Natural killer cell (primary cell): Measurements from ENCODE around the gene AKAP1. TPM values are rescaled to one million over a fixed set of nuclear protein-coding genes. Genes with fewer than 3 reads are reported as not detected.

Source experiments
- ATAC-seq, 3 donors: fragments of 150-1000 bp in 2 of 3; fragments of 200-7000 bp in 1 of 3; cut with Tn5 transposase; 1 replicate in 1 of 3; 2 replicates in 2 of 3; pipeline ENCODE4 v1.10.0; 2021; ENCODE audit warnings: mild to moderate bottlenecking in 2 of 3, moderate library complexity in 2 of 3
- DNase-seq, 2 donors: peaks; one replicate each; pipeline versions ENCODE4 v3.0.0 to v3.0.0-alpha.2; 2013 to 2021; ENCODE audit warnings: mixed read lengths in 1 of 2
- H3K27ac ChIP-seq: one replicate; pipeline ENCODE4 v1.5.1; 2013; ENCODE audit warnings: mild to moderate bottlenecking, low read length
- H3K27me3 ChIP-seq: one replicate; pipeline ENCODE4 v1.6.1; 2013; ENCODE audit warnings: low read length; ENCODE audit not compliant: control insufficient read depth, insufficient read depth
- H3K36me3 ChIP-seq: one replicate; pipeline ENCODE4 v1.6.1; 2013; ENCODE audit warnings: low read length; ENCODE audit not compliant: control insufficient read depth, insufficient read depth
- H3K4me1 ChIP-seq: one replicate; pipeline ENCODE4 v1.6.1; 2013; ENCODE audit warnings: low read length; ENCODE audit not compliant: control insufficient read depth, insufficient read depth
- H3K4me3 ChIP-seq: one replicate; pipeline ENCODE4 v1.5.1; 2013; ENCODE audit warnings: low read length
- H3K9me3 ChIP-seq: one replicate; pipeline ENCODE4 v1.6.1; 2013; ENCODE audit warnings: low read length; ENCODE audit not compliant: control insufficient read depth, insufficient read depth
- H3K27ac Mint-ChIP-seq, 2 donors: one replicate each; pipeline ENCODE4 v1.8.0; 2022; ENCODE audit warnings: mild to moderate bottlenecking in 2 of 2, mixed read lengths in 2 of 2, moderate library complexity in 1 of 2
- H3K27me3 Mint-ChIP-seq, 2 donors: one replicate each; pipeline ENCODE4 v1.8.0; 2022; ENCODE audit warnings: low read depth in 2 of 2, mixed read lengths in 2 of 2
- H3K36me3 Mint-ChIP-seq: one replicate; pipeline ENCODE4 v1.8.0; 2022; ENCODE audit warnings: mixed read lengths
- H3K4me1 Mint-ChIP-seq, 2 donors: one replicate each; pipeline ENCODE4 v1.8.0; 2022; ENCODE audit warnings: mixed read lengths in 2 of 2
- H3K4me3 Mint-ChIP-seq: one replicate; pipeline ENCODE4 v1.8.0; 2022; ENCODE audit warnings: mild to moderate bottlenecking, moderate library complexity, mixed read lengths
- H3K9me3 Mint-ChIP-seq, 2 donors: one replicate each; pipeline ENCODE4 v1.8.0; 2022; ENCODE audit warnings: mixed read lengths in 2 of 2
- WGBS: methylation state at CpG from one replicate; pipeline ENCODE4 v1.1.7; 2013; ENCODE audit warnings: missing lambda C conversion rate; ENCODE audit not compliant: insufficient coverage; 5-methylcytosine and 5-hydroxymethylcytosine counted together
- intact Hi-C: fragments of 100-400 bp; cut with micrococcal nuclease; formaldehyde crosslinking; loops from one replicate; pipeline ENCODE4 v1.14.2; 2022
- total RNA-seq, 4 donors: library from RNA; stranded (reverse); fragments of 120-200 nt in 1 of 4; gene quantifications; one replicate each; pipeline versions ENCODE4 v1.2.3 to v1.2.4, GENCODE V29; 2013 to 2022
- TF ChIP-seq, protein P1 (sequence below): fragments of 200-600 bp; IDR thresholded peaks from one replicate; pipeline ENCODE4 v1.8.0; 2022; ENCODE audit warnings: antibody characterized with exemption

AKAP1 gene
- total RNA-seq, 3 donors from 2014 or later (not counting 1 experiment from before 2014, with no cell fraction given): 9.8 to 15.8 (median 11.4) TPM

DNA sequence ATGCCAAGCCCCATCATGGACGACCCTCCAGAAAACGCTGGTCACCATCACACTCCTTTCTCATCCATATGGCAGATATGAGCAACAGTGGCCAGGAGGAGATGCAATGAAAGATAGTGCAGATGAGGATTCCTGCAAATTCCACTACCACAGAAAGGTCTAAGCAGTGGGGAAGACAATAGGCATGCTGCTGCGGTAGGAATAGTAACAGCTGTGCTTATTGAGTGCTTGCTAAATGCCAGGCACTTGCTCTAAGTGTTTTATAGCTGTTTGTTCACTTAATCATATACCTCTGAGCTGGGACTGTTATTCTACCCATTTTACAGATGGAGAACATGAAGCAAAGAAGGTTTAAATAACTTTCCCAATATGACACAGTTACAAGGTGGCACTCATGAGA is 46.6 kb upstream of the AKAP1 start:
- H3K27me3 Mint-ChIP-seq: peaks cover 27 to 67% of the 10 kb centered on the region in 2 donors
- H3K9me3 Mint-ChIP-seq: no peaks in the 10 kb centered on the region
- H3K27ac ChIP-seq: no peak overlapping the region
- no peak for DNase-seq
- ATAC-seq: no peak
- no peak overlapping the region for H3K4me3 Mint-ChIP-seq
- no peak overlapping the region for H3K4me3 ChIP-seq
- H3K36me3 Mint-ChIP-seq: no peaks in the 10 kb centered on the region
- peaks cover 3% of the 10 kb centered on the region for H3K27me3 ChIP-seq
- no peaks in the 10 kb centered on the region for H3K9me3 ChIP-seq
- TF ChIP-seq, protein P1, sequence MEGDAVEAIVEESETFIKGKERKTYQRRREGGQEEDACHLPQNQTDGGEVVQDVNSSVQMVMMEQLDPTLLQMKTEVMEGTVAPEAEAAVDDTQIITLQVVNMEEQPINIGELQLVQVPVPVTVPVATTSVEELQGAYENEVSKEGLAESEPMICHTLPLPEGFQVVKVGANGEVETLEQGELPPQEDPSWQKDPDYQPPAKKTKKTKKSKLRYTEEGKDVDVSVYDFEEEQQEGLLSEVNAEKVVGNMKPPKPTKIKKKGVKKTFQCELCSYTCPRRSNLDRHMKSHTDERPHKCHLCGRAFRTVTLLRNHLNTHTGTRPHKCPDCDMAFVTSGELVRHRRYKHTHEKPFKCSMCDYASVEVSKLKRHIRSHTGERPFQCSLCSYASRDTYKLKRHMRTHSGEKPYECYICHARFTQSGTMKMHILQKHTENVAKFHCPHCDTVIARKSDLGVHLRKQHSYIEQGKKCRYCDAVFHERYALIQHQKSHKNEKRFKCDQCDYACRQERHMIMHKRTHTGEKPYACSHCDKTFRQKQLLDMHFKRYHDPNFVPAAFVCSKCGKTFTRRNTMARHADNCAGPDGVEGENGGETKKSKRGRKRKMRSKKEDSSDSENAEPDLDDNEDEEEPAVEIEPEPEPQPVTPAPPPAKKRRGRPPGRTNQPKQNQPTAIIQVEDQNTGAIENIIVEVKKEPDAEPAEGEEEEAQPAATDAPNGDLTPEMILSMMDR: no peak
- WGBS: 79% methylated on average over 2 of the region's 3 CpGs
- H3K4me1 Mint-ChIP-seq: no peaks in the 10 kb centered on the region
- intact Hi-C loops: no loop called here
- no peaks in the 10 kb centered on the region for H3K36me3 ChIP-seq
- H3K4me1 ChIP-seq: no peaks in the 10 kb centered on the region
- no peak overlapping the region for H3K27ac Mint-ChIP-seq

DNA sequence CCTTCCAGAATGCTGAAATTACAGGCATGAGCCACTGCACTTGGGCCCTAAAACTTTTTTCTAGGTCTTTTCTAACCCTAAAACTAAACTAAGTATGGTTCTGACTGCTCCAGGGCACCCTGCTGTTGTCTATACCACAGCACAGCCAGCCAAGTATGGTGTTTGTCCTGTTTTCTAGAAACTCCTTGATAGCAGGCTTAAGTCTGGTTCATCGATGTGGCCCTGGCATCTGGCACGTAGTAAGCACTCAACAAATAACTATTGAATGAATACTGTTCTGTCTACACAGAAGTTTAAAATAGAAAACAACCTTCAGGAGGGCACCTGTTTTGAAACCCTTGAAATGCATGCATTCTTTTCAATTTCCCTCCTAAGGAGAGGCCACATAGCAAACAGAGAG is 44.5 kb upstream of the AKAP1 start:
- TF ChIP-seq, protein P1: no peak
- no peak for DNase-seq
- 92% methylated on average over 2 of the region's 2 CpGs for WGBS
- no peak overlapping the region for H3K27ac Mint-ChIP-seq
- H3K27me3 ChIP-seq: peaks cover 6% of the 10 kb centered on the region
- H3K9me3 Mint-ChIP-seq: no peaks in the 10 kb centered on the region
- H3K27ac ChIP-seq: no peak overlapping the region
- peaks cover 33 to 77% of the 10 kb centered on the region in 2 donors for H3K27me3 Mint-ChIP-seq
- H3K4me3 ChIP-seq: no peak overlapping the region
- no peaks in the 10 kb centered on the region for H3K36me3 Mint-ChIP-seq
- no peak for ATAC-seq
- no peaks in the 10 kb centered on the region for H3K36me3 ChIP-seq
- no peak overlapping the region for H3K4me3 Mint-ChIP-seq
- H3K9me3 ChIP-seq: no peaks in the 10 kb centered on the region
- H3K4me1 ChIP-seq: peaks cover 3% of the 10 kb centered on the region
- peaks cover 6% of the 10 kb centered on the region in 2 donors for H3K4me1 Mint-ChIP-seq
- intact Hi-C loops: no loop called here

DNA sequence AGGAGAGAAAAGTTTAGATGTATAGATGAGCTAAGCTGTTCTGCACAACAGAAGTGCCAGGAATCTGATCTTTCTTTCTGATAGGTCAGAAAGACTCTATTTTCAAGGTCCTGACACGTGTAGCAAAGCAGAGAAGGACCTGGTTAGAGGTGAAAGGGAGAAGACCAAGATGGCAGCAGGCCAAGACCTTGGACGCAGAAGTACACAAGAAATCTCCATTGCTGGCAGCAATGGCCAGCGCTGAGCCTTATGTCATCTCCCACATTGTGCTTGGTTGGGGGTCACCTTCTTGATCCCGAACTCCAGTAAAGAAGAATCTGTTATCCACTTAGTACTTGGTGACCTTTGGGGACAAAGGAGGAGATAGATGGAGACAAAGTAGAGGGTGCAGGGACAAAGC is 41.8 kb upstream of the AKAP1 start:
- Mint-ChIP-seq H3K36me3 (no peaks in the 10 kb centered on the region), H3K4me3 (no peak overlapping the region), H3K4me1 (peaks cover 23 to 25% of the 10 kb centered on the region in 2 donors), H3K9me3 (no peaks in the 10 kb centered on the region), H3K27me3 (peaks cover 47 to 78% of the 10 kb centered on the region in 2 donors), H3K27ac (no peak overlapping the region)
- intact Hi-C loops: no loop called here
- ATAC-seq (no peak), DNase-seq (no peak)
- 83% methylated on average over 4 of the region's 4 CpGs for WGBS
- H3K9me3 ChIP-seq: no peaks in the 10 kb centered on the region
- H3K36me3 ChIP-seq: no peaks in the 10 kb centered on the region
- H3K27ac ChIP-seq: no peak overlapping the region
- peaks cover 18% of the 10 kb centered on the region for H3K27me3 ChIP-seq
- H3K4me3 ChIP-seq: no peak overlapping the region
- peaks cover 16% of the 10 kb centered on the region for H3K4me1 ChIP-seq
- TF ChIP-seq, protein P1: no peak
